NB4 (cell line): ENCODE results near the gene LMTK2.

Experiments used
- DNase-seq: peaks from one replicate; pipeline ENCODE4 v3.0.0; 2010; ENCODE audit warnings: low read depth
- H3K4me3 ChIP-seq: one replicate; pipeline ENCODE4 v1.5.1; 2011; ENCODE audit warnings: mild to moderate bottlenecking, low read depth, low read length, moderate library complexity
- MYC ChIP-seq: IDR thresholded peaks from 2 replicates; pipeline ENCODE4 v1.6.1; 2011; ENCODE audit warnings: low read depth, low read length
- POLR2A ChIP-seq: IDR thresholded peaks from 2 replicates; pipeline ENCODE4 v1.6.1; 2011; ENCODE audit warnings: mild to moderate bottlenecking; ENCODE audit not compliant: insufficient read length; ENCODE audit errors: extremely low read depth
- TF ChIP-seq, protein P1 (sequence below): IDR thresholded peaks from 2 replicates; pipeline ENCODE4 v1.6.1; 2011; ENCODE audit warnings: low read depth, low read length
- TF ChIP-seq, protein P2 (sequence below): IDR thresholded peaks from one replicate; pipeline ENCODE4 v1.5.1; 2012; ENCODE audit warnings: low read depth, low read length

LMTK2 gene

GRCh38 chr7:98174334-98175259, 67.9 kb downstream of the LMTK2 start:
- no peak for DNase-seq
- TF ChIP-seq, protein P1, sequence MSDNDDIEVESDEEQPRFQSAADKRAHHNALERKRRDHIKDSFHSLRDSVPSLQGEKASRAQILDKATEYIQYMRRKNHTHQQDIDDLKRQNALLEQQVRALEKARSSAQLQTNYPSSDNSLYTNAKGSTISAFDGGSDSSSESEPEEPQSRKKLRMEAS, result no peak
- TF ChIP-seq, protein P2, sequence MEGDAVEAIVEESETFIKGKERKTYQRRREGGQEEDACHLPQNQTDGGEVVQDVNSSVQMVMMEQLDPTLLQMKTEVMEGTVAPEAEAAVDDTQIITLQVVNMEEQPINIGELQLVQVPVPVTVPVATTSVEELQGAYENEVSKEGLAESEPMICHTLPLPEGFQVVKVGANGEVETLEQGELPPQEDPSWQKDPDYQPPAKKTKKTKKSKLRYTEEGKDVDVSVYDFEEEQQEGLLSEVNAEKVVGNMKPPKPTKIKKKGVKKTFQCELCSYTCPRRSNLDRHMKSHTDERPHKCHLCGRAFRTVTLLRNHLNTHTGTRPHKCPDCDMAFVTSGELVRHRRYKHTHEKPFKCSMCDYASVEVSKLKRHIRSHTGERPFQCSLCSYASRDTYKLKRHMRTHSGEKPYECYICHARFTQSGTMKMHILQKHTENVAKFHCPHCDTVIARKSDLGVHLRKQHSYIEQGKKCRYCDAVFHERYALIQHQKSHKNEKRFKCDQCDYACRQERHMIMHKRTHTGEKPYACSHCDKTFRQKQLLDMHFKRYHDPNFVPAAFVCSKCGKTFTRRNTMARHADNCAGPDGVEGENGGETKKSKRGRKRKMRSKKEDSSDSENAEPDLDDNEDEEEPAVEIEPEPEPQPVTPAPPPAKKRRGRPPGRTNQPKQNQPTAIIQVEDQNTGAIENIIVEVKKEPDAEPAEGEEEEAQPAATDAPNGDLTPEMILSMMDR, result no peak
- TF ChIP-seq POLR2A, result no peak
- no peak for TF ChIP-seq MYC

GRCh38 chr7:98175260-98175940, 68.7 kb downstream of the LMTK2 start:
- no peak overlapping the region for H3K4me3 ChIP-seq
- TF ChIP-seq POLR2A, result no peak
- TF ChIP-seq, protein P2, result no peak
- TF ChIP-seq, protein P1, result no peak
- no peak for TF ChIP-seq MYC
- no peak for DNase-seq

More at GRCh38 chr7:98174334-98175259, 67.9 kb downstream of the LMTK2 start:
- no peak overlapping the region for H3K4me3 ChIP-seq

GRCh38 chr7:98177553-98177952, 70.9 kb downstream of the LMTK2 start:
- TF ChIP-seq MYC (no peak), POLR2A (no peak)
- TF ChIP-seq, protein P2, result no peak
- TF ChIP-seq, protein P1, result no peak
- no peak for DNase-seq
- H3K4me3 ChIP-seq, result no peak overlapping the region

DNA sequence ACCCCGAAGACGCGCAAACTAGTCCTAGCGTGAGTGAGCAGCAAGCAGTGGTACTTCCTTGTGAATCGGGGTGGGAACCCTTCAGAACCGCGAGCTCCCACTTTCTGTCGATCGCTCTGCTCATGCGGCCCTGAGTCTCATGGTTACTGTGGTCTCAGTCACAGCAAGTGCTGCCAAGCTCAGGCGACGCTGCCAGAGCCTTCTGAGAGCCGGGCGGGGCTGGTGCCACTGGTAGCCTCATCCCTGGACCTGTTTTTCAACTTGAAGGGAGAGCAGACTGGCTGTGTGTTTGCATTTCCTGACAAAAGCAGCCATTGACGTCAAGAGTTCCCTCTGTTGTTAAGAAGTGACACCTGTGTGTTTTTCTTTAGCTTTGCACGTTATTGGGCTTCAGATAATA, 71.7 kb downstream of the LMTK2 start:
- no peak overlapping the region for H3K4me3 ChIP-seq
- TF ChIP-seq MYC, result no peak
- TF ChIP-seq, protein P2, result no peak
- no peak for TF ChIP-seq POLR2A
- TF ChIP-seq, protein P1, result no peak
- DNase-seq, result no peak

DNA sequence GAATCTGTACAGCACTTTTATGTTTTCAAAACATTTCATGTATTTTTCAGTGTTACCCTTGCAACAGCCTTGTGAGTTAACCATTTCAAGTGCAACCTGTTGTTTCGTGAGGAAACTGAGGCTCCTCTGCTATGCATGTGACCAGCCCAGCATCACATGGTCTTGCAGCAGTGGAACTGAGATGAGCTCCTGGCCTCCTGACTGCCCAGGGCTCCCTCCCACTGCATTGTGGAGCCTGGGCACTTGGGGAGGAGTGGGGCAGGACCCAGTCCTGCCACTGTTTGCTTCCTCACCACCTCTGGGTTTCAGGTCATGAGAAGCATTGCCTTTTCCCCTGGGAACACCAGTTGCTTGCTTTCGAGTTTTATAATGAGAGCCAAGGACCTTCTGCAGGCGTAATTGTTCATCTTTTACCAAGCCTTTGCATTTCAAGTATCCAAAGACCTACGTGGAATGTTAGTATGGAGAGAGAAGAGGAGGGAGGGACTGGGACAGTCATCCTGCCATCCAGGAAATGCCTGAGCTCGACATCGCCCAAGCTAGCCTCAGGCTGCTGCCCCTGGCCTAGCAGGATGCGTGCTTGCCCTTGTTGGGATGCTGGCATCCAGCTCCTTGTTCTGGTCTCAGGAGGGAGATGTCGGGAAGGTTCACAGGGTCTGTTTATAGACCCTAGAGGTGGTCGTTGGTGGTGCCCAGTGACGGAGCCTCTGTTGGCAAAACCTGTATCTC, 72.3 kb downstream of the LMTK2 start:
- TF ChIP-seq, protein P1, result no peak
- no peak for TF ChIP-seq MYC
- no peak for TF ChIP-seq POLR2A
- TF ChIP-seq, protein P2, result no peak
- H3K4me3 ChIP-seq, result no peak overlapping the region
- DNase-seq, result no peak
